HepG2 (cell line): Measurements from ENCODE around the gene THOC5.

ENCODE experiments used
- ATF1 ChIP-seq: IDR thresholded peaks from 2 replicates; pipeline ENCODE4 v1.6.1; 2016; ENCODE audit warnings: mild to moderate bottlenecking, control low read depth
- MAX ChIP-seq: IDR thresholded peaks from 2 replicates; pipeline ENCODE4 v1.6.1; 2012; ENCODE audit warnings: inconsistent platforms
- TIGD3 ChIP-seq: sonication (generic); formaldehyde crosslinking; IDR thresholded peaks from 2 replicates; pipeline ENCODE4 v1.5.1; 2020; ENCODE audit warnings: mild to moderate bottlenecking, missing genetic modification reagents, borderline replicate concordance
- ZNF121 ChIP-seq: sonication (generic); formaldehyde crosslinking; IDR thresholded peaks from 2 replicates; pipeline ENCODE4 v1.5.0; 2020; ENCODE audit warnings: mild to moderate bottlenecking, missing genetic modification reagents
- ZNF773 ChIP-seq: sonication (generic); formaldehyde crosslinking; IDR thresholded peaks from 2 replicates; pipeline ENCODE4 v1.4.0; 2020; ENCODE audit warnings: missing genetic modification reagents, borderline replicate concordance
- TF ChIP-seq, protein P1 (sequence below): sonication (generic); formaldehyde crosslinking; IDR thresholded peaks from 2 replicates; pipeline ENCODE4 v1.5.0; 2020; ENCODE audit warnings: mild to moderate bottlenecking, missing genetic modification reagents, moderate library complexity

- TF ChIP-seq TIGD3 (CRISPR knock-in tag) = no peak
- TF ChIP-seq, protein P1, sequence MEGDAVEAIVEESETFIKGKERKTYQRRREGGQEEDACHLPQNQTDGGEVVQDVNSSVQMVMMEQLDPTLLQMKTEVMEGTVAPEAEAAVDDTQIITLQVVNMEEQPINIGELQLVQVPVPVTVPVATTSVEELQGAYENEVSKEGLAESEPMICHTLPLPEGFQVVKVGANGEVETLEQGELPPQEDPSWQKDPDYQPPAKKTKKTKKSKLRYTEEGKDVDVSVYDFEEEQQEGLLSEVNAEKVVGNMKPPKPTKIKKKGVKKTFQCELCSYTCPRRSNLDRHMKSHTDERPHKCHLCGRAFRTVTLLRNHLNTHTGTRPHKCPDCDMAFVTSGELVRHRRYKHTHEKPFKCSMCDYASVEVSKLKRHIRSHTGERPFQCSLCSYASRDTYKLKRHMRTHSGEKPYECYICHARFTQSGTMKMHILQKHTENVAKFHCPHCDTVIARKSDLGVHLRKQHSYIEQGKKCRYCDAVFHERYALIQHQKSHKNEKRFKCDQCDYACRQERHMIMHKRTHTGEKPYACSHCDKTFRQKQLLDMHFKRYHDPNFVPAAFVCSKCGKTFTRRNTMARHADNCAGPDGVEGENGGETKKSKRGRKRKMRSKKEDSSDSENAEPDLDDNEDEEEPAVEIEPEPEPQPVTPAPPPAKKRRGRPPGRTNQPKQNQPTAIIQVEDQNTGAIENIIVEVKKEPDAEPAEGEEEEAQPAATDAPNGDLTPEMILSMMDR (CRISPR knock-in tag) = no peak
- TF ChIP-seq ATF1 (CRISPR knock-in tag) = no peak
- TF ChIP-seq ZNF773 = no peak
- TF ChIP-seq ZNF121 (CRISPR knock-in tag) = no peak
- TF ChIP-seq MAX = no peak
Observed at GRCh38 chr22:29477723-29478318, 75.7 kb downstream of the THOC5 start.
